K562 (cell line): ENCODE data around the gene LSR. TPM values are rescaled to one million over a fixed set of nuclear protein-coding genes. Genes with fewer than 3 reads are reported as not detected.
A peak's percentile ranks its signal among the peaks of the same experiment; 100 is the strongest.

ENCODE experiments used
- CREB3L1 ChIP-seq: fragments of 450-650 bp; IDR thresholded peaks from 2 replicates; pipeline ENCODE4 v1.6.1; 2014; ENCODE audit warnings: low read depth, mild to moderate bottlenecking, moderate library complexity, borderline replicate concordance
- DMBX1 ChIP-seq: fragments of 250-450 bp; sonication (Bioruptor Pico); IDR thresholded peaks from 2 replicates; pipeline ENCODE4 v1.8.0; 2022; ENCODE audit warnings: inconsistent platforms, mild to moderate bottlenecking, moderate library complexity, borderline replicate concordance
- ELK3 ChIP-seq: fragments of 450-650 bp; formaldehyde crosslinking; IDR thresholded peaks from 2 replicates; pipeline ENCODE4 v1.4.0; 2020; ENCODE audit warnings: mild to moderate bottlenecking
- EZH2 ChIP-seq: IDR thresholded peaks from 2 replicates; pipeline ENCODE4 v1.6.1; 2012; ENCODE audit warnings: low read depth, mild to moderate bottlenecking, inconsistent platforms, low read length, borderline replicate concordance
- HMG20B ChIP-seq: fragments of 250-450 bp; sonication (Bioruptor Pico); IDR thresholded peaks from 2 replicates; pipeline ENCODE4 v1.5.0; 2021; ENCODE audit warnings: mild to moderate bottlenecking
- HNRNPLL ChIP-seq: fragments of 200-400 bp; formaldehyde crosslinking; IDR thresholded peaks from 2 replicates; pipeline ENCODE4 v1.6.1; 2017; ENCODE audit warnings: low read length, low read depth, mild to moderate bottlenecking; ENCODE audit not compliant: poor library complexity, severe bottlenecking
- JUNB ChIP-seq: fragments of 450-650 bp; formaldehyde crosslinking; conservative IDR thresholded peaks from 2 replicates; pipeline ENCODE4 v1.4.0; 2020; ENCODE audit warnings: mild to moderate bottlenecking
- MTA1 ChIP-seq: fragments of 450-650 bp; IDR thresholded peaks from 2 replicates; pipeline ENCODE4 v1.6.1; 2017; ENCODE audit warnings: borderline replicate concordance
- MTA3 ChIP-seq: fragments of 450-650 bp; formaldehyde crosslinking; IDR thresholded peaks from 2 replicates; pipeline ENCODE4 v1.6.1; 2017; ENCODE audit warnings: mild to moderate bottlenecking, borderline replicate concordance
- NCOA2 ChIP-seq, 2 experiments: fragments of 450-650 bp; IDR thresholded peaks; 2 replicates each; pipeline ENCODE4 v1.6.1; 2018; ENCODE audit warnings: mild to moderate bottlenecking in 2 of 2, moderate library complexity in 1 of 2; ENCODE audit not compliant: partially characterized antibody in 2 of 2
- NFE2 ChIP-seq: IDR thresholded peaks from 2 replicates; pipeline ENCODE4 v1.6.1; 2014; ENCODE audit warnings: antibody characterized with exemption, low read depth
- NUFIP1 ChIP-seq: fragments of 450-650 bp; IDR thresholded peaks from 2 replicates; pipeline ENCODE4 v1.6.1; 2018; ENCODE audit not compliant: partially characterized antibody
- U2AF2 ChIP-seq: fragments of 200-400 bp; formaldehyde crosslinking; optimal IDR thresholded peaks from 2 replicates; pipeline ENCODE3; 2017; ENCODE audit warnings: low read depth, mild to moderate bottlenecking, low read length
- VEZF1 ChIP-seq: fragments of 200-800 bp; sonication (Bioruptor generic); IDR thresholded peaks from 2 replicates; pipeline ENCODE4 v1.6.1; 2017; ENCODE audit warnings: missing genetic modification characterization, missing compliant biosample characterization
- WHSC1 ChIP-seq: IDR thresholded peaks from one replicate; pipeline ENCODE4 v1.6.1; 2012; ENCODE audit warnings: low read length, control low read depth, inconsistent platforms
- ZBTB1 ChIP-seq: sonication (generic); formaldehyde crosslinking; IDR thresholded peaks from 2 replicates; pipeline ENCODE4 v1.8.1; 2023; ENCODE audit warnings: missing genetic modification reagents, low read depth, mild to moderate bottlenecking, borderline replicate concordance
- ZEB2 ChIP-seq: fragments of 450-650 bp; IDR thresholded peaks from 2 replicates; pipeline ENCODE4 v1.6.1; 2016
- ZFP91 ChIP-seq: sonication (generic); formaldehyde crosslinking; IDR thresholded peaks from 2 replicates; pipeline ENCODE4 v1.8.0; 2022; ENCODE audit warnings: mild to moderate bottlenecking, missing genetic modification reagents
- ZNF174 ChIP-seq: fragments of 250-450 bp; sonication (Bioruptor Pico); IDR thresholded peaks from 2 replicates; pipeline ENCODE4 v1.4.0; 2020; ENCODE audit warnings: mild to moderate bottlenecking
- ZNF311 ChIP-seq: fragments of 250-450 bp; sonication (Bioruptor Pico); IDR thresholded peaks from 2 replicates; pipeline ENCODE4 v1.4.0; 2020; ENCODE audit warnings: mild to moderate bottlenecking, moderate library complexity
- ZNF384 ChIP-seq: IDR thresholded peaks from 2 replicates; pipeline ENCODE4 v1.6.1; 2012; ENCODE audit warnings: low read depth, low read length, improper control_type of control experiment
- ZNF778 ChIP-seq: fragments of 450-650 bp; formaldehyde crosslinking; IDR thresholded peaks from 2 replicates; pipeline ENCODE4 v1.4.0; 2020; ENCODE audit warnings: mild to moderate bottlenecking, moderate library complexity
- polyA plus RNA-seq, 8 experiments: library from polyadenylated mRNA; depleted of rRNA in 4 of 8; stranded (reverse) in 5 of 8; unstranded in 3 of 8; fragments of >200 nt; fragmentation: Nextera tagmentation in 2 of 8; fragmentation: Illumina TruSeq in 1 of 8; extraction: Ambion mirVana in 2 of 8; extraction: Trizol in 1 of 8; gene quantifications; 2 replicates each; pipeline versions ENCODE4 v1.2.1 to v1.2.3, GENCODE V29; 2011 to 2014; ENCODE audit warnings: inconsistent platforms in 1 of 8, missing spikeins in 1 of 8
- total RNA-seq, 7 experiments: library from RNA; depleted of rRNA in 6 of 7; stranded (reverse); fragments of >200 nt in 6 of 7; fragmentation: Illumina TruSeq in 2 of 7; extraction: Trizol in 2 of 7; gene quantifications; 2 replicates each; pipeline versions ENCODE4 v1.2.1 to v1.2.3, GENCODE V29; 2011 to 2021; ENCODE audit warnings: low replicate concordance in 1 of 7

Gene LSR
- total and polyA plus RNA-seq, 9 of the 15 experiments (the other 6 are each of a cell fraction or from before 2014, with no cell fraction given) = 0.44 to 87.9 (median 28.0) TPM

GRCh38 chr19:35306473-35307246, 57.9 kb downstream of the LSR start (continued):
- TF ChIP-seq U2AF2 (no peak), ZBTB1 (CRISPR knock-in tag) (no peak), DMBX1 (CRISPR knock-in tag) (peak; percentile 50; the same call in 1 of the 2 replicates), EZH2 (no peak), ZFP91 (CRISPR knock-in tag) (no peak), ZNF311 (CRISPR knock-in tag) (no peak), ZNF778 (CRISPR knock-in tag) (no peak), HMG20B (CRISPR knock-in tag) (no peak), MTA1 (no peak), JUNB (CRISPR knock-in tag) (no peak), NCOA2 (IDR thresholded peaks at IDR 0.05; ENCODE audit: partially characterized antibody in 2 of 2) (no peak), VEZF1 (CRISPR knock-in tag) (no peak), ZEB2 (no peak), NFE2 (no peak), ZNF384 (no peak), MTA3 (0 out of 2 replicates have a peak, but pooled peaks have one; percentile 29), CREB3L1 (no peak), ELK3 (CRISPR knock-in tag) (no peak), WHSC1 (no peak), ZNF174 (CRISPR knock-in tag) (no peak), NUFIP1 (no peak), HNRNPLL (no peak)
